HG02610 (cell line): Measurements from ENCODE around the gene MEP1A.
"Not testable (repeated sequence)": the region's sequence is repeated elsewhere in the genome, so short reads cannot be mapped to it uniquely, and the experiment has no call there.

Experiments used
- ATAC-seq: cut with Tn5 transposase; IDR thresholded peaks from one replicate; pipeline ENCODE4 v1.9.1; 2021; ENCODE audit warnings: mild to moderate bottlenecking, moderate library complexity; ENCODE audit not compliant: unreplicated experiment

MEP1A gene

GRCh38 chr6:46774736-46775135 lies 18.5 kb upstream of the MEP1A start:
- ATAC-seq = not testable (repeated sequence)

DNA sequence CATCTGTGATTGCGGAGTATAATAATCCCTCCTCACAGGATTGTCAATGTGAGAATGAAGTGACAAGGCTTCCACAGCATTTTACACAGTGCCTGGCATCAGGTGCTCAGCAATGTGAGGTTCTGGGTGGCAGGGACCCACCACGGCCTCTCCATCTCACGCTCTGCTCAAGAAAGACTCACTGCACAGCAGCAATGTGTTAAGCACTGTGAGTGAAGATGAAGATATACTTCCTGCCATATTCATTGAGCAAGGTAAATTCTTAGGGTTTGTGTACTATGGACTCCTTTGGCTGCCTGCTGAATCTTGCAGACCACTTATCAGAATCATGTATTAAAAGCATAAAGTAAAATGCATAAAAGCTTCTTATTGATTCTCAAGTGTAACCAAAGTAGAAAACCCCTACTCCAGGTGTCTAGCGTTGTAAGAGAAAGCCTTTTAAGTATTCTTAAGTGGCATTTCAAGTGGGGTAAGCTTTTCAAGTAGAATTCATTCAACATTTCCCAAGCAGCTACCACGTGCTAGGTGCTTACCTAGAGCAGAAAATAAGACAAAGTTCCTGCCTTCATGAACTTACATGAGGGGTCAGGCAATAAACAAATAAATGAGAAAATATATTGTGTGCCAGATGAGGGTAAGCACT lies 17.0 kb upstream of the MEP1A start:
- ATAC-seq = no peak

DNA sequence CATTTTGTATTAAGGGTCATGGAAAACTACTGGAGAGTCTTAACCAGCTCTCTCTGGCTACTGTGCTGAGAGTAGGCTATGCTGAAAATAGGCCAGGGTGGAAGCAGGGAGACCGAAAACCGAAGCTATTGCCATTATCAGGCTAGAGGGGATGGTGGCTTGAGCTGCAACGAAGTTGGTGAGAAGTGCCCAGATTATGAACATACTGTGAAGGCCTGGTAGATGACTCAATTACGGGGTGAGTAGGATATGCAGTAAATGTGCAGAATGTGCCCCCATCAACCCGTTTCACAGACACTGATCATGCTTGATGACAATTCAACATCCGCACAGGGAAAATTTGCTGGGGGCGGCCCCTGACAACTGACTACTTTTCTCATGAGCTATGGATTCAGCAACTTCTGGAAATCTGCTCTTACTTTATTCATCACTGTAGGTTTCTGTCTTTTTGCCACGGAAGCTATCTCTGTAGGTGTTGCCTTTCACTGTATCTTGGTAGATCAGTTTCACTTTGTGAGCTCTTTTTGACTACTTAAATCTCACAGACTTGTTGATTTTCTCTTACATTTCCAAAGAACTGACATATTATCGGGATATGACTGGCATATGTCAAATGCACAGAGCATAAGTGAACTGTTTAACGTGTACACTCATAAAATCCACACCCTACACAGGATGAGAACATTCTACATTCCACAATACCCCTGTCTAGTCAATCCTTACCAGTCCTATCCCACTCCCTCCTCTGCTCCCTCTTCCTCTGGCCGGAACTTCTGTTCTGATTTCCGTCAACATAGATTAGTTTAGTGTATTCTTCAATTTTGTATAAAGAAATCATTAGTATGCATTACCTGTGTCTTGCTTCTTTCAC lies 15.5 kb upstream of the MEP1A start:
- no peak for ATAC-seq

DNA sequence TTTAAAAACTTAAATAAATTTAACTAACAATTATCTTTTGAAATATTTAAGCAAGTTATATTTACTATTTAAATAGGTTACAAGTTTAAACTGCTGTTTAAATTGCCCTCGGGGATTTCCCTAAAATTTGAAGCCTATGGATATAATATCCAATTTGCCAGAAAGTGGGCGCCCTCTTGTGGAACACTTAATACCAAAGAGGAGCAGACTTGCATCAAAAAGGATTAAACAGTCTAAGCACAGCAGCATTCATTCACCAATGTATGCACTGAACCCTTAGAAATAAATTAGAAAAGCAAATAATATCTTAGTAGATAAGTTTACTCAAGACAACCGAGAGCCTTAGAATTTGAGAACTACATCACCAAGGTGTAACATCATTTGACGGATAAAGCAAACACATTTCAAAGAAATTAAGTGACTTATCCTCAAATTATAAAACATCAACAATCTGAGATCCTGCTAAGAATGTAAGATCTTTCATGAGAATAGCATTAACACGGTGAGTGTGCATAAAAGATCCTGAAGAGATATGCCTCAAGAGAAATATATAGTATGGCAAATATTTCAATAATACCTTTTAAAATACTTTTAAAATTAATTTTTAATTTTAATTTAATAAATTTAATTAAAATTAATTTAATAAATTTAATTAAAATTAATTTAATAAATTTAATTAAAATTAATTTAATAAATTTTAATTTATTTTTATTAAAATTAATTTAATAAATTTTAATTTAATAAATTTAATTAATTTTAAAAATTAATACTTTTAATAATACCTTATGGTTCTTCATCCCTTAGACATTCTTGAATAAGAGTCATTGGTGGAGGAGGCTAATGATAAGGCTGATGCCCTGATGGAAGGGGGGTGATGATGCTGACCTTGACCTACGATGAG lies 11.5 kb upstream of the MEP1A start:
- ATAC-seq = no peak

DNA sequence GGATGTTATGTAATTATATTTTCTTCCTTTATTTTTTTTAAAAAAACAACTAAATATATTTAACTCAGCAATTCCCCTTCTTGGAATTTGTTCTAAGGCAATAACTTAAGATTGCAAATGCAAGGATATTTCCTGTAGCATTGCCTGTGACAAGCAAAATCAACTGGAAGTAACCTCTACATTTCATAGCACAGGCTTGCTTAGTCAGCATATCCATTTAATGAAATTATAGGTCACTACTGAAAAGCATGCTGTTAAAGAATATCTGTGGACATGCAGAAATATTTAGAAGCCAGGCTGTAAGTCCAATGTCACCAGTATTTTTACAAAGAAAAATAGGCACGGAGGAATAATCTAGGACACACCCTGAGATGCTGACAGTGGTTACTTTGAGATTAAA lies 8.7 kb upstream of the MEP1A start:
- ATAC-seq = no peak

- no peak for ATAC-seq
Observed at GRCh38 chr6:46787871-46788540, 5.2 kb upstream of the MEP1A start.

DNA sequence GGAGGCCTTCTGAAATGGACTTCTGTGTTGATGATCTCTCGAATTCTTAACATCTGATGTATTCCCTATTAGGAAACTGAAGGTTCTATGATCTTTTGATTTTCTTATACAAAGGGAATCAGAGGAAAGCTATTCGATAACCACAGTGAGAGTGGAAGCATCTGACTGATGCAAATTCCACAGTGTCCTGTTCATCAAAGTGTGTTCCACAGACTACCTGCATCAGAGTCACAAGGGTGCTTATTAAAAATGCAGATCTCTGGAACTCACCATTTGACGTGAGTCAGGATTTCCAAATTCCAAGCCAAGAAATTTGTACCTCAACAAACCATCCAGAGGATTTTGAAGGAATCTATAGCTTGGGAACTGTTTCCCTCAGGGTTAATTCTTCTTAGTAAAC lies 4.4 kb upstream of the MEP1A start:
- ATAC-seq = no peak

DNA sequence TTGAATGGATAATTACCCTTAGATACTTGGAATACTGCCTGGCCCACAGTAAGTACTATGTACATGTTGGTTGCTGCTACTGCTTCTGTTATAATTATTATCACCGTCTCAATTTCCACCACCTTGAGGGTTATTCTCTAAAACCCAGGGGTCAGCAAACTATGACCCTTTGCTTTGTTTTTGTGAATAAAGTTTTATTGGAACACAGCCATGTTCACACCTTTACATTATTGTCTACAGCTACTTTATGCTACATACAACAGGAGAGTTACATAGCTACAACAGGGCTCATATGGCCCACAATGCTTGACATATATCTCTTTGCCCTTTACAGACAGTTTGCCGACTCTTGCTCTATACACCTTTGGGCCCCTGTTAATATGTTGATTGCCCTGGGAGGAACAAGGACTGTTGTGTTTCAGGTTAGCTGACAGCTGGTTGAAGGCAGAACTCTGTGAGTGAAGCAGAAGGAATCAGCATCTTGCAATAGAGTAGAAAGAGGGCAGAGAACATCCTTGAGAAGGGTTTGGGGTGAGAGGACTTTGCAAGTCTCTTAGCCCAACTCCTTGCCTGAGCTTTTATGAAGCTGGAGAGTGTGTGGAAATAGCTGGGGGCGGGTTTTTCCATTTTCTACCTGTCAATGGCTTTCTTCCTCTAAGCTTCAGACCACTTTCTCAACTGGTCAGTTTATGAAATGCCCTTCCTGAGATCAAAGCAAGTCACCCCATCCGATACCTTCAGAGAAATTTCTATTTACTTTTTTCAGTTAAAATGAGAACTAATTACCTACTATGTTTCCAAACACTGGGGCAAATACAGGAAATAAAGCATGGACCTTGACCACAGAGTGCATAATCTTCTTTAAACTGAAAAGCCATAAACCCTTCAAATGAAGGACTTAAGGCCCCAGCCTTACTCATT lies 3.5 kb upstream of the MEP1A start:
- ATAC-seq = no peak

DNA sequence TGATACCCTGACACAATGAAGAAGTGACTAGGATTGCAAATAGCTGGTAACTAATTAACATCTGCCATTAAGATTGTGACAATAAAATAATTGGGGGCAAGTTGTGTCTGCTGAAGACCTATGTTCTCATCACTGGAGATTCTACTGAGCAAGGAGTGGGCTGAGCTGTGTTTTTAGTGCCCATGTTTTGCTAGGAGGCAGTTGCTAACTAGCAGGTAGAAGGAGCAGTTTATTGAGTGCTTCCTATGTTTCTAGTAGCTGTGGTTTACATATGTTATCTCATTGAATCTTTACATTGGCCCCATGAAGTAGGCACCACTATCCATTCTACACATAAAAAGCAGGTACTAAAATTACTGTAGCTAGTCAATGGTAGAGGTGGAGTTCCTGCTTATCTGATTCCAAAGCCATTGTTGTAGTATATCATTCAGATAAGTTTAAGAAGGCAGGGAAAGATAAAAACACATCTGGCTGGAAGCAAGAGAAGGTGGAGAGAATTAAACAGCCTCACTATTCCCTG lies 2.8 kb upstream of the MEP1A start:
- ATAC-seq = no peak

- ATAC-seq = no peak
Observed at GRCh38 chr6:46792635-46793034, 554 bp upstream of the MEP1A start.

- no peak for ATAC-seq
Observed at GRCh38 chr6:46794068-46794467, 879 bp downstream of the MEP1A start.

- no peak for ATAC-seq
Observed at GRCh38 chr6:46795816-46796215, 2.6 kb downstream of the MEP1A start.

- no peak for ATAC-seq
Observed at GRCh38 chr6:46796848-46797580, 3.8 kb downstream of the MEP1A start.

DNA sequence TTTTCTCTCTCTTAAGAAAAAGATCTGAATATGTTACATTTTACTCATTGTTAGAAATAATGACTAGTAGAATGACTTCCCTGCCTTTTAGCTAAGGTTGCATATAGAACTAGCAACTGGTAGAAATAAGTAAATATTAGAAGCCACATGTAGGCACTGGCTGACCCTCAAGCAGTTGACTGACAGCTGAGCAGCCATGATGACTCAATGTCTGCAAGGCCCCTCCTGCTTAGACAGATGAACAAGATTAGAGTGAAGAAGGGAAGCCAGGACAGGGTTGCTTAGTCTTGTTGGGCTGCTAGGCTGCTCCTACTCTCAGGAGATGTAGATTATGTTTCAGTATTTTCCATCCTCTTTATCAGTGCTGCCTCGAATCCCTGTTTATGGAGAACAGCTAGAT lies 6.5 kb downstream of the MEP1A start:
- ATAC-seq = no peak

DNA sequence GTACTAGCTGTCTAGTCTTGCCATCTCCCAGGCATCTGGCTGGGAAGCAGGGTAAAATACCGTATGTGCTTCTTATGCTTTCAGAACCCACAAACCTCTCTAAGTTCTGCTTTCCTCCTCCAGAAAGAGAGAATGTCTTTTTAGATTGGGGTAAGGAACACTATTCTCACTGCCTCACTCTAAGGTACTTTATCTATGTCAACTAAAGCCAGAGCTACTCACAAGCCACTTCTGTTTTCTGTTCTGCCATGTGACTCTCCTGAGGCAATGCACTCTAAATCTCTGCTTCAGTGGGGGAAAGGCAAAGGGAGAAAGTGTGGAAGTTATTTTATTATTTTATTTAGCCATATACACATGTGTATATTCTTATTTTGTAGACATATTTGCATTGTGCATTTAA lies 15.6 kb downstream of the MEP1A start:
- no peak for ATAC-seq

GRCh38 chr6:46815130-46815529 lies 21.9 kb downstream of the MEP1A start:
- no peak for ATAC-seq

GRCh38 chr6:46816626-46817025 lies 23.4 kb downstream of the MEP1A start:
- ATAC-seq = no peak

DNA sequence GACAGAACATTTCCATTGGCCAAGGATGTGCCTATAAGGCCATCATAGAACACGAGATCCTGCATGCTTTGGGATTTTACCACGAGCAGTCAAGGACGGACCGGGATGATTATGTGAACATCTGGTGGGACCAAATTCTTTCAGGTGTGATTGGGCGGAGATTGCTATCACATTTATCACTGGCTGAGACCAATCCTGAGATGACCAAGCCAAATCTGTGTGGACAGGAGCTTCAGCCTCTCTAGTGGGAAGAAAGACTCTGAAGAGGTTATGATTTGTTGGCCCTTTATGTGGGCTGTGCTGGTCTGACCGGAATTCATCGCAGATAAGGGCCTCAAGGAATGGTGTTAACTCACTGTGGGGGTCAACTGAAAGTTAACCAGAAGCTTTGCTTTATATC lies 26.4 kb downstream of the MEP1A start:
- no peak for ATAC-seq

DNA sequence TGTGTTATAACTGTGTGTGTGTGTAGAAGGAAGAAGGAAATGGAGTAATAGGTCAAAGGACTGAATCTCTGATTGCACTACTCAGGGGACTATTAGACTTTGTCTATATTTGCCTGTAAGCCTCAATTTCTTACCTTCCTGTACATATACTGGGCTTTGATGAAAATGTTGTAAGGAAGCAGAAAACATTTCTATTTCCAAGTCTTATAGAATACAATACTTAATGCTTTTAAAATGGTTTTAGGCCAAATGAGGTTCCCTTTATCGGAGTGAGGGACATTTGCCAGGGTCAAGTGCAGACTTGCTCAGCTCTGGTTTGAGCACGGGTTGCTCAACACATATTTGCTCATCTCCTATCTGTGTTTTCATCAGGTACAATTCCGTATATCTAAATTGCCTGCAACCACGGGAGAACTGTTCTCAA lies 28.3 kb downstream of the MEP1A start:
- no peak for ATAC-seq
